Amniotic epithelial cell (primary cell): ENCODE data around the gene S100PBP.

Experiments used
- DNase-seq: peaks from one replicate; pipeline ENCODE4 v3.0.0-alpha.2; 2010; ENCODE audit warnings: low read depth

S100PBP gene

GRCh38 chr1:32817159-32817814 is at the start of gene S100PBP, which contains the start of gene YARS1:
Gene S100PBP (plus strand): TSS chr1:32817653. CDS start chr1:32826100, 8,447 bp downstream.
Gene YARS1 (minus strand): TSS chr1:32817358. CDS start chr1:32817244, 114 bp downstream.
- peak; percentile 97 for DNase-seq

GRCh38 chr1:32768110-32768850 is 49.2 kb upstream of the S100PBP start:
- no peak for DNase-seq

- DNase-seq = peak; percentile 45
These were observed 47.8 kb upstream of the S100PBP start for GRCh38 chr1:32769524-32770220.

GRCh38 chr1:32770221-32770731 is 47.2 kb upstream of the S100PBP start:
- DNase-seq = no peak

GRCh38 chr1:32770741-32771548 is 46.5 kb upstream of the S100PBP start:
- DNase-seq = no peak

GRCh38 chr1:32771561-32772280 is 45.7 kb upstream of the S100PBP start:
- no peak for DNase-seq

GRCh38 chr1:32772281-32773017 is 45.0 kb upstream of the S100PBP start:
- no peak for DNase-seq

GRCh38 chr1:32773018-32773763 is 44.3 kb upstream of the S100PBP start:
- DNase-seq = peak; percentile 68

- DNase-seq = no peak
These were observed 43.5 kb upstream of the S100PBP start for GRCh38 chr1:32773764-32774463.

GRCh38 chr1:32774464-32774808 is 43.0 kb upstream of the S100PBP start:
- DNase-seq = no peak

GRCh38 chr1:32774950-32775634 is 42.4 kb upstream of the S100PBP start:
- DNase-seq = peak; percentile 65

- peak; percentile 80 for DNase-seq
These were observed 41.7 kb upstream of the S100PBP start for GRCh38 chr1:32775640-32776337.

GRCh38 chr1:32779242-32779641 is 38.2 kb upstream of the S100PBP start:
- DNase-seq = no peak

- DNase-seq = no peak
These were observed 37.4 kb upstream of the S100PBP start for GRCh38 chr1:32780005-32780404.

- DNase-seq = peak; percentile 76
These were observed 36.7 kb upstream of the S100PBP start for GRCh38 chr1:32780628-32781234.

GRCh38 chr1:32782086-32782485 is 35.4 kb upstream of the S100PBP start:
- DNase-seq = no peak

GRCh38 chr1:32783851-32784250 is 33.6 kb upstream of the S100PBP start:
- DNase-seq = peak; percentile 81
